Measurements from ENCODE around the gene TNS2.
"Not testable (repeated sequence)": the region's sequence is repeated elsewhere in the genome, so short reads cannot be mapped to it uniquely, and the experiment has no call there.

The TNS2 gene

GRCh38 chr12:53076461-53076860, 26.6 kb downstream of the TNS2 start:
- no peak for TF ChIP-seq POLR2A (IDR thresholded peaks at IDR 0.05; ENCODE audit: low read depth, low read length)
- FAIRE-seq (no peak), DNase-seq (ENCODE audit: insufficient read length, low spot score) (no peak)

- TF ChIP-seq POLR2A (IDR thresholded peaks at IDR 0.05; ENCODE audit: low read depth, low read length) = no peak
- no peak for DNase-seq (ENCODE audit: insufficient read length, low spot score)
- FAIRE-seq = no peak
Measured at GRCh38 chr12:53077030-53077429, 27.2 kb downstream of the TNS2 start.

GRCh38 chr12:53078425-53079225, 28.8 kb downstream of the TNS2 start:
- peak; percentile 67 for TF ChIP-seq POLR2A (IDR thresholded peaks at IDR 0.05; ENCODE audit: low read depth, low read length)
- no peak for FAIRE-seq

GRCh38 chr12:53079226-53080117, 29.6 kb downstream of the TNS2 start, which contains the start of gene SPRYD3:
Gene SPRYD3, minus strand, starts transcription at chr12:53079390. Its CDS starts 57 bp downstream, at chr12:53079333.
- peak; percentile 94 for TF ChIP-seq POLR2A (IDR thresholded peaks at IDR 0.05; ENCODE audit: low read depth, low read length)
- FAIRE-seq = no peak

More at GRCh38 chr12:53078425-53079225, 28.8 kb downstream of the TNS2 start:
- DNase-seq (ENCODE audit: insufficient read length, low spot score) = no peak

DNA sequence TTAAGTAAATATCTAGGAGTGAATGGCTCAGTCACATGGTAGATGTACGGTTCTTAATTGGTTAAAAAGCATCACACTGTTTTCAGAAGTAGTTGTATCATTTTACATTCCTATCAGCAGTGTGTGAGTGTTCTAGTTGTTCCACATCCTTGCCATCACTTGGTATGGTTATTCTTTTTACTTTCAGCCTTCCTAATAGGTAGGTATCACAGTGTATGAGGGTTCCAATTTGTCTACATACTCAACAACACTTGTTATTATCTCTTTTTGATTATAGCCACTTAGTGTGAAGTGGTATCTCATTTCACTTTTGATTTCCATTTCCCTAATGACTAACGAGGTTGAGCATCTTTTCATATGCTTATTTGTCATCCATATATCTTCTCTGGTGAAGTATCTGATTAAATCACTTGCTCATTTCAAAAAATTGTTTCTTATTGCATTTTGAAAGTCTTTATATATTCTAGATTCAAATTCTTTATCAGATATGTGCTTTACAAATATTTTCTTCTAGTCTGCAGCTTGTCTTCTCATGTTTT, 32.8 kb downstream of the TNS2 start:
- TF ChIP-seq POLR2A (IDR thresholded peaks at IDR 0.05; ENCODE audit: low read depth, low read length) = no peak
- FAIRE-seq (no peak), DNase-seq (ENCODE audit: insufficient read length, low spot score) (no peak)

More at GRCh38 chr12:53079226-53080117, 29.6 kb downstream of the TNS2 start, which contains the start of gene SPRYD3:
- DNase-seq (ENCODE audit: insufficient read length, low spot score) = peak; percentile 98

DNA sequence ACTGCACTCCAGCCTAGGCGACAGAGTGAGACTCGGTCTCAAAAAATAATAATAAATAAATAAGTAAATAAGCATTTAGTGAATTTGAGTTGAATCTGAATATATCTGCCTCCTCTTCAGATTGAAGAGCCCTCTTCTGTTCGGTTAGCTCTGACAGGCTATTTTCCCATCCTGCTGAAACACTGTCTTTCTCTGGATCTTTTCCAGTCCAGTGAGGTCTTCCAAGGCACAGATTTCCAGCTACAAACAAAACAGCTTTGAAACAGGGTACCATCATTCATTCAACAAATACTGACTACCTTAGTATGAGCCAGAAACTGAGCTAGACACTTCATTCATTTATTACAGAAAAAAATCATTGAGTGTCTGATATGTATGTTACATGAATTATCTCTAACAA, 36.5 kb downstream of the TNS2 start:
- DNase-seq (ENCODE audit: insufficient read length, low spot score) = no peak
- FAIRE-seq = no peak
- TF ChIP-seq POLR2A (IDR thresholded peaks at IDR 0.05; ENCODE audit: low read depth, low read length) = no peak

GRCh38 chr12:53090105-53090504, 40.2 kb downstream of the TNS2 start:
- no peak for TF ChIP-seq POLR2A (IDR thresholded peaks at IDR 0.05; ENCODE audit: low read depth, low read length)
- DNase-seq (ENCODE audit: insufficient read length, low spot score) (no peak), FAIRE-seq (no peak)

DNA sequence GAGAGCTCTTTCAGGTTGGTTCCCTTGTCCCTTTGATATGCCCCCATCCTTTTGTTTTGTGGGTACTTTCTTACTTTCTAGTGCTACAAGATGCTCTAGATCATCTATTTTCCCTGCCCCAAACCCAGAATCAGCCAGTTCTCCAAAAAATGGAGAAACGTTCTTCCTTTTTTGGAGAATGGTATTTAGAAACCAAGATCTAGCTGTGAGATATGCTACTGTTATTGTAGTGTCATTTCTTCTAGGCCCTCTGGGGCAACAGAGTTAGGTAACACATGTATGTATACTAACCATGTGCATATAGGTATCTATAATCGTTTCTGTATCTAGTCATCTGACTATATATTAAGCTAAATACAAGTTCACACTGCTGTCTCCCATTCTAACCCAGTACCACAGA, 40.7 kb downstream of the TNS2 start:
- DNase-seq (ENCODE audit: insufficient read length, low spot score) (no peak), FAIRE-seq (no peak)
- no peak for TF ChIP-seq POLR2A (IDR thresholded peaks at IDR 0.05; ENCODE audit: low read depth, low read length)

GRCh38 chr12:53091756-53092155, 41.9 kb downstream of the TNS2 start:
- no peak for TF ChIP-seq POLR2A (IDR thresholded peaks at IDR 0.05; ENCODE audit: low read depth, low read length)
- FAIRE-seq (no peak), DNase-seq (ENCODE audit: insufficient read length, low spot score) (no peak)

DNA sequence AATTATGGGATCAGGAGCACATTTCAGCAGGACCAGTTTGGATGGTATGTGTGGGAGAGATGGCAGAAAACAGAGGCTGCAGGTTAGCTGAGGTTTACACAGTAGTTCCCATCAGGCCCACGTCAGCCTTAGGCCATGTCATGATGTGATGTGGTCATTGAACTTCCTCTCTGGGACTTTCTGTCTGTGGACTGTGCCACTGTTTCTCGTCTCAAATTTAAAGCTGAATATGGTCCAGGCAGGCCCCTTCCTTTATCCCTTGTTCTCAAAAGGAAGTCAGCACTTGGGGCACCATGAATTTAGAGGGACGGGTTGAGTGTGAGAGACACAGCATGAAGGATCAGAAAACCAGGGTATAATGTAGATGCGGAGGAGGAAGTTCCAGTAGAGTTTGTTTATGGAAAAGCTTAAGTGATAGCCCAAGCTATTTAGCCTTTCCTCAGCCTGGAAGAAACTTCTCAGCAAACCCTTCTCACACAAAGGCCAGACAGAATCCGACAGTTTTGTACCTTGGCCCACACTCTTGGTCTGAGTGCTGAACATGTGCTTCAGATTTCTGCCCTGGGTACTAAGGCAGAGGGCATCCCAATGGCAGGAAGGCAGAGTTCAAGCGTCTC, 44.0 kb downstream of the TNS2 start:
- DNase-seq (ENCODE audit: insufficient read length, low spot score) (no peak), FAIRE-seq (no peak)
- TF ChIP-seq POLR2A (IDR thresholded peaks at IDR 0.05; ENCODE audit: low read depth, low read length) = no peak

GRCh38 chr12:53094394-53094787, 44.5 kb downstream of the TNS2 start:
- TF ChIP-seq POLR2A (IDR thresholded peaks at IDR 0.05; ENCODE audit: low read depth, low read length) = no peak
- FAIRE-seq (no peak), DNase-seq (ENCODE audit: insufficient read length, low spot score) (no peak)

DNA sequence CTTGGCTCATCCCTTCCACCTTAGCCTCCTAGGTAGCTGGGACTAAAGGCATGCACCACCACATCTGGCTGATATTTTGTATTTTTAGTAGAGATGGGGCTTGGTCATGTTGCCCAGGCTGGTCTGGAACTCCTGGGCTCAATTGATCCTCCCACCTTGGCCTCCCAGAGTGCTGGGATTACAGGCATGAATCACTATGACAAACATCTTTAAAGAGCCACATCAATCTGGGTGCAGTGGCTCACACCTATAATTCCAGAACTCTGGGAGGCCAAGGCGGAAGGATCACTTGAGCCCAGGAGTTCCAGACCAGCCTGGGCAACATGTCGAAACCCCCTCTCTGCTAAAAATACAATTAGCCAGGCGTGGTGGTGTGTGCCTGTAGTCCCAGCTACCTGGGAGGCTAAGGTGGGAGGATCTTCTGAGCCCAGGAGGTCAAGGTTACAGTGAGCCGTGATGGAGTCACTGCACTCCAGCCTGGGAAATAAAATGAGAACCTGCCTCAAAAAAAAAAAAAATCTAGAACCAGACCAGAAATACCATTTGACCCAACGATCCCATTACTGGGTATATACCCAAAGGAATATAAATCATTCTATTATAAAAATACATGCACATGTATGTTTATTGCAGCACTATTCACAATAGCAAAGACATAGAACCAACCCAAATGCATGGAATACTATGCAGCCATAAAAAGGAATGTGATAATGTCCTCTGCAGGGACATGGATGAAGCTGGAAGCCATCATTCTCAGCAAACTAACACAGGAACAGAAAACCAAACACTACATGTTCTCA, 45.1 kb downstream of the TNS2 start:
- not testable (repeated sequence) for DNase-seq (ENCODE audit: insufficient read length, low spot score); FAIRE-seq

- not testable (repeated sequence) for DNase-seq (ENCODE audit: insufficient read length, low spot score); FAIRE-seq
Measured at GRCh38 chr12:53095596-53095895, 45.7 kb downstream of the TNS2 start.
